Small intestine (tissue), 7 donors: ENCODE results near the gene MEIS2. TPM values are rescaled to one million over a fixed set of nuclear protein-coding genes. Genes with fewer than 3 reads are reported as not detected.

Source experiments
- DNase-seq, 2 donors: peaks; one replicate each; pipeline versions ENCODE4 v3.0.0 to v3.0.0-alpha.2; 2013
- FAIRE-seq: peaks from 2 replicates; lab custom pipeline; 2012; peaks lifted over from hg19 to GRCh38; lab: Jason Lieb, UNC
- H3K27ac ChIP-seq, 3 donors: one replicate each; pipeline ENCODE4 v1.5.1; 2013; ENCODE audit warnings: low read length in 2 of 3, mild to moderate bottlenecking in 2 of 3, control low read depth in 1 of 3, inconsistent platforms in 1 of 3, low read depth in 1 of 3, moderate library complexity in 1 of 3
- H3K27me3 ChIP-seq, 3 donors: one replicate each; pipeline ENCODE4 v1.6.1; 2013; ENCODE audit warnings: low read length in 3 of 3, inconsistent platforms in 1 of 3; ENCODE audit not compliant: control insufficient read depth in 3 of 3, insufficient read depth in 3 of 3
- H3K36me3 ChIP-seq, 3 donors: one replicate each; pipeline ENCODE4 v1.6.1; 2013; ENCODE audit warnings: low read length in 3 of 3, inconsistent platforms in 1 of 3, low read depth in 1 of 3, mild to moderate bottlenecking in 1 of 3, moderate library complexity in 1 of 3; ENCODE audit not compliant: control insufficient read depth in 3 of 3, insufficient read depth in 2 of 3
- H3K4me1 ChIP-seq, 3 donors: one replicate each; pipeline ENCODE4 v1.6.1; 2013; ENCODE audit warnings: low read length in 2 of 3, inconsistent platforms in 1 of 3, low read depth in 1 of 3, mild to moderate bottlenecking in 1 of 3, moderate library complexity in 1 of 3; ENCODE audit not compliant: control insufficient read depth in 3 of 3, insufficient read depth in 2 of 3
- H3K4me3 ChIP-seq, 3 donors: one replicate each; pipeline ENCODE4 v1.5.1; 2013; ENCODE audit warnings: low read length in 3 of 3, control low read depth in 1 of 3, inconsistent platforms in 1 of 3, low read depth in 1 of 3, mild to moderate bottlenecking in 1 of 3, moderate library complexity in 1 of 3
- H3K9me3 ChIP-seq, 2 donors: one replicate each; pipeline ENCODE4 v1.6.1; 2013; ENCODE audit warnings: low read depth in 1 of 2, low read length in 1 of 2; ENCODE audit not compliant: control insufficient read depth in 2 of 2, insufficient read depth in 1 of 2
- WGBS, 3 donors: extraction: QIAGEN DNeasy Blood & Tissue Kit; methylation state at CpG; one replicate each; pipeline ENCODE4 v1.1.7; 2013; 5-methylcytosine and 5-hydroxymethylcytosine counted together
- polyA plus RNA-seq, 4 donors: library from polyadenylated mRNA; stranded (reverse) in 3 of 4; unstranded in 1 of 4; fragments of 200-250 nt in 3 of 4; fragments of 120-200 nt in 1 of 4; gene quantifications; one replicate each; pipeline versions ENCODE4 v1.2.1 to v1.2.3, GENCODE V29; 2013
- donor health status: healthy with polysubstance abuse.
- donor health status: control.
- donor health status: control.
- donor health status: Bipolar disorder and iron deficiency.
- donor health status: healthy.

MEIS2 gene
- polyA plus RNA-seq, 4 donors, result 5.4 to 13.2 (median 10.2) TPM

- Histone ChIP-seq H3K9me3 (no peaks in the 10 kb centered on the region), H3K27ac (no peak overlapping the region), H3K4me1 (peaks cover 0 to 22% (median 0%) of the 10 kb centered on the region in 3 donors), H3K4me3 (peak overlapping the region in 2 of 3 donors; percentile 11 to 44), H3K27me3 (peaks cover 11 to 79% (median 39%) of the 10 kb centered on the region in 3 donors), H3K36me3 (no peaks in the 10 kb centered on the region)
- FAIRE-seq, result no peak
- WGBS, 3 donors, result 6 to 24% (median 19%) methylated on average over 51 to 52 of the region's 52 CpGs
- DNase-seq, result peak in 1 of 2 donors; percentile 50
These were observed 220.0 kb downstream of the MEIS2 start for GRCh38 chr15:36880224-36880912.

- no peak for FAIRE-seq
- WGBS, 3 donors, result 45 to 50% (median 46%) methylated on average over 25 of the region's 25 CpGs
- peaks cover 11 to 72% (median 35%) of the 10 kb centered on the region in 3 donors for H3K27me3 ChIP-seq
These were observed 220.7 kb downstream of the MEIS2 start for GRCh38 chr15:36879568-36880222.

GRCh38 chr15:36878684-36879262, 221.6 kb downstream of the MEIS2 start:
- H3K27ac ChIP-seq, result no peak overlapping the region
- H3K4me3 ChIP-seq, result no peak overlapping the region
- H3K9me3 ChIP-seq, result no peaks in the 10 kb centered on the region
- H3K27me3 ChIP-seq, result peaks cover 11 to 64% (median 35%) of the 10 kb centered on the region in 3 donors
- no peaks in the 10 kb centered on the region for H3K36me3 ChIP-seq
- WGBS, 3 donors, result 53 to 67% (median 63%) methylated on average over 12 of the region's 12 CpGs
- H3K4me1 ChIP-seq, result peaks cover 0 to 22% (median 0%) of the 10 kb centered on the region in 3 donors
- DNase-seq (no peak), FAIRE-seq (no peak)

More at GRCh38 chr15:36879568-36880222, 220.7 kb downstream of the MEIS2 start:
- H3K4me1 ChIP-seq, result peaks cover 0 to 22% (median 0%) of the 10 kb centered on the region in 3 donors
- H3K9me3 ChIP-seq, result no peaks in the 10 kb centered on the region
- H3K27ac ChIP-seq, result no peak overlapping the region
- no peaks in the 10 kb centered on the region for H3K36me3 ChIP-seq
- peak overlapping the region in 1 of 3 donors; percentile 44 for H3K4me3 ChIP-seq
- no peak for DNase-seq

GRCh38 chr15:36877796-36878683, 222.3 kb downstream of the MEIS2 start:
- Histone ChIP-seq H3K27me3 (peaks cover 11 to 57% (median 35%) of the 10 kb centered on the region in 3 donors), H3K4me1 (peaks cover 0 to 20% (median 0%) of the 10 kb centered on the region in 3 donors), H3K9me3 (no peaks in the 10 kb centered on the region), H3K4me3 (no peak overlapping the region), H3K36me3 (no peaks in the 10 kb centered on the region), H3K27ac (no peak overlapping the region)
- 43 to 78% (median 53%) methylated on average over 37 to 38 of the region's 38 CpGs for WGBS, 3 donors
- no peak for FAIRE-seq
- DNase-seq, result no peak

- WGBS, 3 donors, result 60 to 66% (median 62%) methylated on average over 8 of the region's 8 CpGs
- peaks cover 0 to 14% (median 0%) of the 10 kb centered on the region in 3 donors for H3K4me1 ChIP-seq
- H3K36me3 ChIP-seq, result no peaks in the 10 kb centered on the region
- H3K27ac ChIP-seq, result no peak overlapping the region
- no peaks in the 10 kb centered on the region for H3K9me3 ChIP-seq
- DNase-seq (no peak), FAIRE-seq (no peak)
- peaks cover 11 to 51% (median 28%) of the 10 kb centered on the region in 3 donors for H3K27me3 ChIP-seq
- H3K4me3 ChIP-seq, result no peak overlapping the region
These were observed 223.1 kb downstream of the MEIS2 start for GRCh38 chr15:36877294-36877693.

- FAIRE-seq (no peak), DNase-seq (no peak)
- H3K4me1 ChIP-seq, result peaks cover 0 to 14% (median 0%) of the 10 kb centered on the region in 3 donors
- peaks cover 11 to 38% (median 25%) of the 10 kb centered on the region in 3 donors for H3K27me3 ChIP-seq
- 47 to 52% (median 49%) methylated on average over 2 of the region's 2 CpGs for WGBS, 3 donors
- H3K9me3 ChIP-seq, result no peaks in the 10 kb centered on the region
- H3K36me3 ChIP-seq, result no peaks in the 10 kb centered on the region
- H3K4me3 ChIP-seq, result no peak overlapping the region
- no peak overlapping the region for H3K27ac ChIP-seq
These were observed 224.5 kb downstream of the MEIS2 start for GRCh38 chr15:36875740-36876334.

- FAIRE-seq, result no peak
- no peak for DNase-seq
- no peaks in the 10 kb centered on the region for H3K36me3 ChIP-seq
- no peaks in the 10 kb centered on the region for H3K9me3 ChIP-seq
- WGBS, 3 donors, result 79 to 82% (median 81%) methylated on average over 5 of the region's 5 CpGs
- H3K27ac ChIP-seq, result no peak overlapping the region
- peaks cover 0 to 6% (median 0%) of the 10 kb centered on the region in 3 donors for H3K4me1 ChIP-seq
- H3K4me3 ChIP-seq, result no peak overlapping the region
- peaks cover 4 to 29% (median 17%) of the 10 kb centered on the region in 3 donors for H3K27me3 ChIP-seq
These were observed 225.4 kb downstream of the MEIS2 start for GRCh38 chr15:36874930-36875329.
